GM12878 (cell line): ENCODE results near the gene RNF181. TPM values are rescaled to one million over a fixed set of nuclear protein-coding genes. Genes with fewer than 3 reads are reported as not detected.

Experiments
- ATAC-seq: fragments of 200-7000 bp; cut with Tn5 transposase; 3 replicates; pipeline ENCODE4 v1.9.1; 2020; ENCODE audit warnings: mild to moderate bottlenecking, moderate library complexity
- BruUV-seq: library from RNA; stranded (reverse); fragments of 400-500 nt; replicated peaks from 2 replicates; lab custom pipeline; 2021; lab: Mats Ljungman, UMichigan
- CTCF ChIA-PET: fragments of 300-600 bp; sonication (Branson Sonifier 250); formaldehyde crosslinking; extraction: SDS; loops from one replicate; lab custom pipeline; 2021; ENCODE audit warnings: inconsistent platforms; lab: Yijun Ruan, JAX
- POLR2A ChIA-PET: fragments of 350-600 bp; formaldehyde crosslinking; extraction: SDS; loops from one replicate; lab custom pipeline; 2021; ENCODE audit warnings: inconsistent platforms; lab: Charles Lee
- RAD21 ChIA-PET: fragments of 300-600 bp; sonication (Branson Sonifier 250); formaldehyde crosslinking; loops from one replicate; lab custom pipeline; 2023; ENCODE audit warnings: antibody characterized with exemption; ENCODE audit not compliant: unreplicated experiment; lab: Charles Lee
- SMC1A ChIA-PET: fragments of 300-600 bp; sonication (Branson Sonifier 250); formaldehyde crosslinking; loops from one replicate; lab custom pipeline; 2023; ENCODE audit not compliant: unreplicated experiment, uncharacterized antibody; lab: Charles Lee
- DNase-seq: peaks from one replicate; pipeline ENCODE4 v3.0.0-alpha.2; 2011; ENCODE audit warnings: low read depth, low spot score
- FAIRE-seq: peaks from 3 replicates; lab custom pipeline; 2011; peaks lifted over from hg19 to GRCh38; lab: Jason Lieb, UNC
- H2AFZ ChIP-seq: 2 replicates; pipeline ENCODE4 v1.6.0; 2011; ENCODE audit warnings: low read depth, low read length, control low read depth; ENCODE audit not compliant: control insufficient read depth
- H3K27ac ChIP-seq: 2 replicates; pipeline ENCODE4 v1.5.1; 2011; ENCODE audit warnings: control low read depth; ENCODE audit not compliant: control insufficient read depth, insufficient read depth
- H3K27me3 ChIP-seq, 2 experiments: replicated peaks in 1 of 2; 2 replicates each; pipeline versions ENCODE4 v1.6.0 to v1.6.1; 2011; ENCODE audit warnings: low read length in 1 of 2; ENCODE audit not compliant: control insufficient read depth in 2 of 2, insufficient read depth in 2 of 2
- H3K36me3 ChIP-seq, 2 experiments: 2 replicates each; pipeline ENCODE4 v1.5.1; 2011; ENCODE audit warnings: low read length in 1 of 2; ENCODE audit not compliant: control insufficient read depth in 2 of 2, insufficient read depth in 2 of 2
- H3K4me1 ChIP-seq: 2 replicates; pipeline ENCODE4 v1.6.1; 2011; ENCODE audit warnings: mild to moderate bottlenecking, low read length, moderate library complexity, mixed read lengths; ENCODE audit not compliant: control insufficient read depth, insufficient read depth
- H3K4me2 ChIP-seq: 2 replicates; pipeline ENCODE4 v1.6.0; 2011; ENCODE audit warnings: control low read depth; ENCODE audit not compliant: control insufficient read depth, insufficient read depth
- H3K4me3 ChIP-seq: fragments of 200-600 bp; sonication (generic); 2 replicates; pipeline ENCODE4 v1.5.1; 2016
- H3K79me2 ChIP-seq: 2 replicates; pipeline ENCODE4 v1.6.0; 2011; ENCODE audit warnings: low read length; ENCODE audit not compliant: control insufficient read depth, insufficient read depth
- H3K9ac ChIP-seq: 2 replicates; pipeline ENCODE4 v1.8.0; 2011; ENCODE audit warnings: low read length, control low read depth, mixed read lengths; ENCODE audit not compliant: control insufficient read depth, insufficient read depth
- H3K9me3 ChIP-seq: replicated peaks from 3 replicates; pipeline ENCODE4 v1.5.1; 2011; ENCODE audit warnings: mild to moderate bottlenecking, low read length; ENCODE audit not compliant: control insufficient read depth, insufficient read depth
- H4K20me1 ChIP-seq: 2 replicates; pipeline ENCODE4 v1.6.0; 2011; ENCODE audit not compliant: control insufficient read depth, insufficient read depth
- BACH1 ChIP-seq: fragments of 450-650 bp; IDR thresholded peaks from 2 replicates; pipeline ENCODE4 v1.6.1; 2017; ENCODE audit warnings: mild to moderate bottlenecking, borderline replicate concordance
- CBX5 ChIP-seq: sonication (generic); IDR thresholded peaks from 2 replicates; pipeline ENCODE4 v1.6.1; 2016; ENCODE audit warnings: low read depth, moderate library complexity, mild to moderate bottlenecking, inconsistent platforms
- CEBPZ ChIP-seq: fragments of 150-350 bp; IDR thresholded peaks from 2 replicates; pipeline ENCODE4 v1.6.1; 2016; ENCODE audit warnings: low read depth, low read length
- ESRRA ChIP-seq: IDR thresholded peaks from 2 replicates; pipeline ENCODE4 v1.6.1; 2012; ENCODE audit warnings: mild to moderate bottlenecking, low read length, improper control_type of control experiment
- FOS ChIP-seq: IDR thresholded peaks from 3 replicates; pipeline ENCODE4 v1.6.1; 2011; ENCODE audit warnings: borderline replicate concordance; ENCODE audit not compliant: insufficient read length; ENCODE audit errors: extremely low read depth
- HCFC1 ChIP-seq: fragments of 150-350 bp; IDR thresholded peaks from 2 replicates; pipeline ENCODE4 v1.6.1; 2014; ENCODE audit warnings: low read length
- KDM1A ChIP-seq: fragments of 200-600 bp; sonication (generic); IDR thresholded peaks from 2 replicates; pipeline ENCODE4 v1.6.1; 2016; ENCODE audit warnings: borderline replicate concordance
- MTA2 ChIP-seq: fragments of 450-650 bp; IDR thresholded peaks from 2 replicates; pipeline ENCODE4 v1.6.1; 2016; ENCODE audit warnings: low read depth, mild to moderate bottlenecking, moderate library complexity
- MTA3 ChIP-seq: IDR thresholded peaks from 2 replicates; pipeline ENCODE4 v1.6.1; 2012; ENCODE audit warnings: low read length, inconsistent platforms, borderline replicate concordance
- MXI1 ChIP-seq: fragments of 150-350 bp; IDR thresholded peaks from 2 replicates; pipeline ENCODE4 v1.6.1; 2011; ENCODE audit warnings: low read depth, mild to moderate bottlenecking, inconsistent platforms, low read length, improper control_type of control experiment
- NFXL1 ChIP-seq: fragments of 450-650 bp; IDR thresholded peaks from 2 replicates; pipeline ENCODE4 v1.6.1; 2017; ENCODE audit warnings: antibody characterized with exemption, mild to moderate bottlenecking, borderline replicate concordance
- PAX8 ChIP-seq: fragments of 450-650 bp; IDR thresholded peaks from 2 replicates; pipeline ENCODE4 v1.6.1; 2017; ENCODE audit warnings: mild to moderate bottlenecking, moderate library complexity
- POLR2AphosphoS5 ChIP-seq: IDR thresholded peaks from 2 replicates; pipeline ENCODE4 v1.6.1; 2011; ENCODE audit warnings: mild to moderate bottlenecking, low read length, inconsistent platforms
- WGBS: methylation state at CpG from one replicate; pipeline ENCODE4 v1.1.6; 2016; ENCODE audit warnings: low lambda C conversion rate; ENCODE audit not compliant: insufficient replicate concordance, insufficient coverage; ENCODE audit errors: missing lambda C conversion rate; 5-methylcytosine and 5-hydroxymethylcytosine counted together
- in situ Hi-C: fragments of 300-500 bp; cut with MboI; formaldehyde crosslinking; loops from 9 replicates; pipeline ENCODE4 v1.14.3; 2018; ENCODE audit warnings: mixed read lengths
- intact Hi-C: fragments of 100-400 bp; cut with micrococcal nuclease; formaldehyde crosslinking; loops from one replicate; pipeline ENCODE4 v1.14.2; 2022; ENCODE audit not compliant: unreplicated experiment
- polyA plus RNA-seq, 11 experiments: library from polyadenylated mRNA; depleted of rRNA in 4 of 11; unstranded in 6 of 11; stranded (reverse) in 5 of 11; fragments of >200 nt; fragmentation: Nextera tagmentation in 4 of 11; fragmentation: Illumina TruSeq in 1 of 11; extraction: Ambion mirVana in 4 of 11; extraction: Trizol in 1 of 11; gene quantifications; 1 replicate in 1 of 11; 2 replicates in 10 of 11; pipeline versions ENCODE4 v1.2.1 to v1.2.3, GENCODE V29; 2011 to 2016; ENCODE audit warnings: inconsistent platforms in 2 of 11, missing spikeins in 2 of 11, low read depth in 1 of 11
- total RNA-seq, 4 experiments: library from RNA; depleted of rRNA in 3 of 4; stranded (reverse); fragments of >200 nt in 3 of 4; fragmentation: Illumina TruSeq in 1 of 4; extraction: Trizol in 1 of 4; gene quantifications; 2 replicates each; pipeline versions ENCODE4 v1.2.1 to v1.2.3, GENCODE V29; 2013 to 2021

Gene RNF181
- total and polyA plus RNA-seq, 10 of the 15 experiments (the other 5 are each of a cell fraction or from before 2014, with no cell fraction given): 101 to 409 (median 213) TPM

DNA sequence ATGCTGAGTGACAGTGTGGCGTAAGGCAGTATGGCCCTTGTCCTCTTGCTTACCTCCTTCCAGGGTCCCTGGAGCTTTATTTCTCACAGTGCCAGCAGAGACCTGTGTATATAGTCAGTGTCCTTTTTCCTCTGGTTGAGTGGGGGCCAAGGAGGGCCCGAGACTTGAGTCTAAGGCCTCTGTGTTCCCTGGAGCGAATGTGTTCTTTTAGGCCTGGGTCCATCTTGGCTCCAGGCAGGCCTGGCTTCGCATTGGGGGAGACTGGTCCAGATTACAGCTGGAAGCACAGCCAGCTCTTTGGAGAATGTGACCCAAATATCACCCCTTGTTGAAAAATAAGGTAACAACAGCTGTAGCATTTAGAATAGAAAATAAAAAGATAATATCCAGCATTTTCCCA lies 6.4 kb upstream of the RNF181 start:
- POLR2A ChIA-PET: no interaction called here

More for the DNA sequence above, 6.4 kb upstream of the RNF181 start:
- no peak overlapping the region for H3K9ac ChIP-seq
- no peak overlapping the region for H2AFZ ChIP-seq
- no peaks in the 10 kb centered on the region for H3K36me3 ChIP-seq
- no peaks in the 10 kb centered on the region for H3K27me3 ChIP-seq
- SMC1A ChIA-PET: no interaction called here
- no peaks in the 10 kb centered on the region for H3K9me3 ChIP-seq
- in situ Hi-C loops: no loop called here
- no peak overlapping the region for H3K4me2 ChIP-seq
- ATAC-seq (no peak), DNase-seq (no peak), FAIRE-seq (no peak)
- no TSS peak for BruUV-seq
- no peaks in the 10 kb centered on the region for H4K20me1 ChIP-seq
- H3K4me1 ChIP-seq: peaks cover 14% of the 10 kb centered on the region
- no peak overlapping the region for H3K4me3 ChIP-seq
- TF ChIP-seq KDM1A (no peak), PAX8 (no peak), MXI1 (no peak), HCFC1 (no peak), MTA2 (no peak), MTA3 (no peak), FOS (no peak), CEBPZ (no peak), BACH1 (no peak), POLR2AphosphoS5 (no peak), NFXL1 (no peak), CBX5 (no peak), ESRRA (no peak)
- CTCF ChIA-PET: no interaction called here
- intact Hi-C loops: no loop called here
- WGBS: 92% methylated on average over 4 of the region's 4 CpGs
- RAD21 ChIA-PET: no interaction called here
- no peak overlapping the region for H3K27ac ChIP-seq
- no peaks in the 10 kb centered on the region; the same call in 1 of the 2 replicates for H3K79me2 ChIP-seq
